ENCODE data around the gene TECRL.

GRCh38 chr4:64405761-64406160 lies 3.5 kb downstream of the TECRL start:
- TF ChIP-seq, protein P1, sequence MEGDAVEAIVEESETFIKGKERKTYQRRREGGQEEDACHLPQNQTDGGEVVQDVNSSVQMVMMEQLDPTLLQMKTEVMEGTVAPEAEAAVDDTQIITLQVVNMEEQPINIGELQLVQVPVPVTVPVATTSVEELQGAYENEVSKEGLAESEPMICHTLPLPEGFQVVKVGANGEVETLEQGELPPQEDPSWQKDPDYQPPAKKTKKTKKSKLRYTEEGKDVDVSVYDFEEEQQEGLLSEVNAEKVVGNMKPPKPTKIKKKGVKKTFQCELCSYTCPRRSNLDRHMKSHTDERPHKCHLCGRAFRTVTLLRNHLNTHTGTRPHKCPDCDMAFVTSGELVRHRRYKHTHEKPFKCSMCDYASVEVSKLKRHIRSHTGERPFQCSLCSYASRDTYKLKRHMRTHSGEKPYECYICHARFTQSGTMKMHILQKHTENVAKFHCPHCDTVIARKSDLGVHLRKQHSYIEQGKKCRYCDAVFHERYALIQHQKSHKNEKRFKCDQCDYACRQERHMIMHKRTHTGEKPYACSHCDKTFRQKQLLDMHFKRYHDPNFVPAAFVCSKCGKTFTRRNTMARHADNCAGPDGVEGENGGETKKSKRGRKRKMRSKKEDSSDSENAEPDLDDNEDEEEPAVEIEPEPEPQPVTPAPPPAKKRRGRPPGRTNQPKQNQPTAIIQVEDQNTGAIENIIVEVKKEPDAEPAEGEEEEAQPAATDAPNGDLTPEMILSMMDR (conservative IDR thresholded peaks at IDR 0.05 in 1 of 2, IDR thresholded peaks at IDR 0.05 in 1 of 2; ENCODE audit: low read depth in 1 of 2, low read length in 2 of 2): no peak
- no peak for TF ChIP-seq EZH2 (IDR thresholded peaks at IDR 0.05; ENCODE audit: low read length, missing control alignments)
